Coronary artery (tissue), 2 donors: ENCODE data around the gene CPNE2.

Source experiments
- DNase-seq: peaks from one replicate; pipeline ENCODE4 v3.0.0-alpha.2; 2017; ENCODE audit warnings: low spot score
- H3K27ac ChIP-seq, 2 donors: fragments of 200-600 bp; sonication (generic); one replicate each; pipeline ENCODE4 v1.5.1; 2016 to 2019
- H3K4me3 ChIP-seq: fragments of 200-600 bp; sonication (generic); 2 replicates; pipeline ENCODE4 v1.5.1; 2016; ENCODE audit warnings: mild to moderate bottlenecking, moderate library complexity
- CTCF ChIP-seq: fragments of 200-600 bp; sonication (generic); IDR thresholded peaks from one replicate; pipeline ENCODE4 v1.5.1; 2019; ENCODE audit warnings: antibody characterized with exemption

Gene CPNE2

DNA sequence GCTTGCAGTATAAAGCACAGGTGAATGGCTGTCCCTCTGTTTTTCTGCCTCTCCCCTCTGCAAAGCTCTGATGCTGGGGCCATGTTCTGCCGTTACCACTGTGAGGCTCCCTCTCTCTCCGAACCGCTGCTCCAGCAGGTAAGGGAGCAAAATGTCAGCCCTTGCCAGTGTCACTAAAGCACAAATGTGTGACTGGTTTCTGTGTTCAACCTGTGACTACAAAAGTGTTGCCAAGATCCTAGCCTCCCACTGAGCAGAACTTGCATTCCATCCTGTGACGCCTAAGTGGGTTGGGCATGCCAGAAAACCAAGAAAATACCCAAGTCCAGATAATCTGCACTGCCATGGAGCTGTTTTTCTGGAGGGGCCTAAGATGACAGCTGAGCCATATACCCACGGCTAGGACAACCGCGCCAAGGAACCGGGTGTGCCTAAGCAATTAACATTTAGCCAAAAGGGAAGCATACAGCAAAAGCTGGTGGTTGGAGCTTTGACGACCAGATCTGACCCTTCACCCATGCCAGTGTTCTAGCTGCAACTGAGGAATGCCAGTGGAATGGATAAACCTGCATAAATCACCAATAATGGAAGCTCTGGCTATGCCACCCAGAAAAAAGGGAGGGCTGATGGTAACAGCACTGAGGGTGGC is 58.4 kb downstream of the CPNE2 start:
- TF ChIP-seq CTCF, result no peak

GRCh38 chr16:57151369-57151768 is 59.0 kb downstream of the CPNE2 start:
- no peak overlapping the region for H3K4me3 ChIP-seq
- no peak for DNase-seq
- TF ChIP-seq CTCF, result no peak
- no peak overlapping the region for H3K27ac ChIP-seq

More for the DNA sequence above, 58.4 kb downstream of the CPNE2 start:
- Histone ChIP-seq H3K27ac (no peak overlapping the region), H3K4me3 (no peak overlapping the region)
- DNase-seq, result no peak

DNA sequence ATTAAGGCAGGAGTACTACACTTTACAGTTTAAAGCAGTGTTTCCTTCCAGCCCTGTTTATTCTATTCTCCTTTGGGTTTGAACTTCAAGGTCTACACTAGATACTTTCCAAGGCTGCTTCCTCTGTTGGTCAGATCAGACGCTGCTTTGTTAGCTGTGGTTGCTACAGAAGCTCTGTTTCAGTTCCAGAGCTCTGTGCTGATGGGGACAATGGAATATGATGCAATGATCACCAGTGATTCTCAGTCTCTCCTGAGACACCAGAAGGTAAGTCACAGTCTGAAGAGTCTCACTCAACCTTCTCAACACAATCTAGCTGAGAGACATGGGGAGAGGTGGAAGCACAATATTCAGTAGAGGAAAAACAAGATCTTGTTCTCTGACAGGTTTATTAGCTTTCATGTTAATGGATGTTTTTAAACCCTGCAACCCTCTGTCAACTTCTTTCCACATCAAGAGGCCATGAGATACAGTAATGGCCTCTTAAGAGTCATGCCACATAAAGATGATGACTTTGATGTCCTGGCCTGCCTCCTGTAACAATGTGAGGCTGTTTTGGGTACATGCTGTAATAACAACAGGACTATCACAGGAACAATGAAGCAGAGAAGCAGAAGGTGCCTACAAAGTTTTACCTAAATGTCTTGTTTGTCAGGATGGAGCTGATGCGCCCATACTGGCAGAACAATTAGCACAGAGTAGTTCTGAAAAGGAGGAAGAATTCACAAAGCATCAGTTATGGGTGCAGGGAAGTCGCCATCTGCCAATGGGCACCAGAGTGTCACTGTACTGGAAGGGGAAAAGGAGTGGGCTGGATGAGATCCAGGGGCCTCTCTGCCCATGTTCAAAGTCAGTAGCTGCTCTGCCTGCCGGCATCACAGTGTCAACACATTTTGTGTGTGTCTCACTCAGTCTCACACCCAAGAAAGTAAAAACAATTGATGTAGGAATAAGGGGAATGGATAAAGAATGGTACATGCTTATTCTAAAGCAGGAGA is 60.0 kb downstream of the CPNE2 start:
- no peak overlapping the region for H3K27ac ChIP-seq
- H3K4me3 ChIP-seq, result no peak overlapping the region
- DNase-seq, result no peak
- TF ChIP-seq CTCF, result no peak

DNA sequence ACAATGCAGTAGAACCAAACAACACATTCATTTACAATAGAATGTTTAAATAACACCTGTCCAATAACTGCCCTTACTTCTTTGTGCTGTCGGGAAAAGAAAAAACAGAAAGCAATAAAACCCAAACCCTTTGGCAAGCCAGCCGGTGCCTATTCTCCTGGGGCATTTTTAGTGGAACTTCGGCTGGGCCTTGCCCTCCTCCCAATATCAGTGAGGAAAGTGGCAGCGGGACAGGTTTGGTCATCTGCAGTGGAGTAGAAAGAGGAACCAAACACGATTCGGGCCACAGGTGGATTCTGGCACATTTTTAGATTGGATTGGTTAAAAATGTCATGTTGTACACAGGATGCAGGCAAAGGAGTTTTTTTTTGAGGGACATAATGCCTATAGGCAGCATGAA is 61.5 kb downstream of the CPNE2 start:
- H3K4me3 ChIP-seq, result no peak overlapping the region
- DNase-seq, result no peak
- TF ChIP-seq CTCF, result no peak
- no peak overlapping the region for H3K27ac ChIP-seq

- no peak for TF ChIP-seq CTCF
- Histone ChIP-seq H3K4me3 (no peak overlapping the region), H3K27ac (no peak overlapping the region)
- no peak for DNase-seq
Observed at GRCh38 chr16:57155702-57156350, 63.4 kb downstream of the CPNE2 start.

- TF ChIP-seq CTCF, result no peak
- H3K27ac ChIP-seq, result no peak overlapping the region
- DNase-seq, result no peak
- no peak overlapping the region for H3K4me3 ChIP-seq
Observed at GRCh38 chr16:57156351-57156703, 63.9 kb downstream of the CPNE2 start.
